GM19395 (cell line): ENCODE measurements around the gene MRPS11.
"Not testable (repeated sequence)": the region's sequence is repeated elsewhere in the genome, so short reads cannot be mapped to it uniquely, and the experiment has no call there.

Experiments
- ATAC-seq: cut with Tn5 transposase; IDR thresholded peaks from one replicate; pipeline ENCODE4 v1.9.1; 2021; ENCODE audit warnings: mild to moderate bottlenecking, moderate library complexity; ENCODE audit not compliant: unreplicated experiment

MRPS11 gene

GRCh38 chr15:88467073-88467934 is at the start of gene MRPS11, which contains the start of gene MRPL46:
Gene MRPS11 (plus strand): TSS chr15:88467708. CDS start chr15:88467718, 10 bp downstream.
Gene MRPL46 (minus strand): TSS chr15:88467388. CDS start chr15:88467377, 11 bp downstream.
- peak; percentile 91 for ATAC-seq

DNA sequence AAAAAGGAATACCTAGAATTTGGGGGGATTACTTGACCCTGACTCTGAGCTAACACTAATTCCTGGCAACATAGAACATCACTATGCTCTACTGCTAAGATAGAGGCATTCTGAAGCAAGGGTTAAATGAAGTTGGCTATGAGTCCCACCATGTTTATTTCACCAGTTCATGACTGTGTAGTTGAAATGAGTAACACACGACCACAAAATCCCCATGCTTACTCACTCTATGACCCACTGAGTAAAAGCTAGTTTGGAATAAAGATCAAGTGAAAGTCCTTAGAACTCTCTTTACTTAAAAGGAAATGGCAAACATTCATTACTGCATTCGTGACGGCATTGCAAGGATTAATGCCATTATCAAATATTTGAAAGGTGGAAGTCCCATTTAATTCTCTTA is 47.7 kb upstream of the MRPS11 start:
- no peak for ATAC-seq

GRCh38 chr15:88423331-88423730 is 44.2 kb upstream of the MRPS11 start:
- ATAC-seq = no peak

- no peak for ATAC-seq
Observed at GRCh38 chr15:88426304-88426703, 41.2 kb upstream of the MRPS11 start.

DNA sequence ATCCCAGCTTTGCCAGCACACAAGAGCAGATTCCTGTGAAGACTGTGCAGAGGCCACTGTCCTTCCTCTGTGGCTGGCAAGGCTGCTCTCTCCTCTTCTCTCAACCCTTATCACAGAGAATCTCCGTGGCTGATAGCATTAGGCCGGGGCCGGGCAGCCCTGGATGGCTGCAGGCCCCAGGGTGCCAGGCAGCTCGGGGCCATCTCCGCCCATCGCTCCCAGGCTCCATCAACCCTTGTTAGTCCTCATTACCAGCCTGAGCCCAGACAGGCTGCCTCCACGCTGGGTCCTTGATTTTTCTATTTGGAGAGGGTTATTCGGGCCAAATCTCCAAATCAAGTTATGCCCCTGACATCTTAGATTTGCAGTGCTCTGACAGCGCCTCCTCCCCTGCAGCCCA is 39.5 kb upstream of the MRPS11 start:
- ATAC-seq = no peak

DNA sequence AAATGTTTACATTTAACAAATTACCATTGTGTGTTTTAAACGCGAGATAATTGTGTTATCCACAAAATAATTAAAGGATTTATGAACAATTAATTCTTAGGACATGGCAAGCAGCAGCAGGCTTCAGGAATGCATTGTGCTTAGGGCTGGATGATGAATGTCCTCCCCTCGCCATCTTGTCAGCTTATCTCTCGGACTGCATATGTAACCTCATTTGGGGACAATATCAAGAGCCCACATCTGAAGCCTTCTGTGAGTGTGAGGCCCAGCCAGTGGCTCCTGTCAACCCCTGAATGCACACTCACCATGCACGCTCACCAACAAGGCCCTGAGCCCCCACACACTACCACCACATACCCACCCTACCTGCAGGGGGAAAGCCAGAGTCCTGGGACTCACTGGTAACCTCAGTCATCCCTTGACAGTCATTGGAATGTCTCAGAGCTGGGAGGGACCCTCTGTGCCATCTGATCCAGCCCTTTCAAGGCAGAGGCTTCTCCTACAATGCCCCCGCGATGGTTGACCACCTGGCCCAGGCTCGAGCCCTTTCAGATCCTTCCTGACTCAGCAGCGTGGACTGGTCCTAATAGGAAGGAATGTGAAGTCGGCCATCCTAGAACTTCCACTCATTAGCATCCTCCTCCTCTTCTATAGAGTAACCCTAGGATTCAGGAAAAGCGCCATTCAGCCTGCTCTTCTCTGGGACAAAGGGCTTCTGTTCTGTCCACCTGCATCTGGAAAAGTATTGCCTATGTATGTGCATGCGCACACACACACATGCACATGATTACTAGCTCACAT is 38.5 kb upstream of the MRPS11 start:
- ATAC-seq = no peak

- no peak for ATAC-seq
Observed at GRCh38 chr15:88430051-88430450, 37.5 kb upstream of the MRPS11 start.

- no peak for ATAC-seq
Observed at GRCh38 chr15:88431441-88431840, 36.1 kb upstream of the MRPS11 start.

- ATAC-seq = no peak
Observed at GRCh38 chr15:88433046-88433685, 34.3 kb upstream of the MRPS11 start.

GRCh38 chr15:88434106-88434505 is 33.4 kb upstream of the MRPS11 start:
- not testable (repeated sequence) for ATAC-seq

DNA sequence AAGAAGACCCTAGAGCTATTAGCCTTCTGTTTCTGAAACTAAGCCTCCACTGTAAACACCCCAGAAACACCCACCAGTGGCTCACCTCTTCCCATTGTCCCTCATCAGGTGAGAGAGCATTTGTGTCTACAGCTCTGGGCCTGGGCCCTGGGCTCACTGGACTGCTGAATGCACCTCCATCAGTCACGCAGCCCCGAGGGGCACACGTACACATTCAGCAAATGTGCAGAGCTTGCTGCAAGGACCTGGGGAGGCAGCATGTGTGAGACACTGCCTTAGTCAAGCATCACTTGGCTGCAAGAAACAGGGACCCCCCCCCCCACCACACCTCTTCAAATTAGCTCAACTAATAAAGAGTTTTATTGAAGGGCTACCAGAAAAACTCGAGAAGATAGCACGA is 29.3 kb upstream of the MRPS11 start:
- no peak for ATAC-seq

- ATAC-seq = no peak
Observed at GRCh38 chr15:88440021-88440420, 27.5 kb upstream of the MRPS11 start.

DNA sequence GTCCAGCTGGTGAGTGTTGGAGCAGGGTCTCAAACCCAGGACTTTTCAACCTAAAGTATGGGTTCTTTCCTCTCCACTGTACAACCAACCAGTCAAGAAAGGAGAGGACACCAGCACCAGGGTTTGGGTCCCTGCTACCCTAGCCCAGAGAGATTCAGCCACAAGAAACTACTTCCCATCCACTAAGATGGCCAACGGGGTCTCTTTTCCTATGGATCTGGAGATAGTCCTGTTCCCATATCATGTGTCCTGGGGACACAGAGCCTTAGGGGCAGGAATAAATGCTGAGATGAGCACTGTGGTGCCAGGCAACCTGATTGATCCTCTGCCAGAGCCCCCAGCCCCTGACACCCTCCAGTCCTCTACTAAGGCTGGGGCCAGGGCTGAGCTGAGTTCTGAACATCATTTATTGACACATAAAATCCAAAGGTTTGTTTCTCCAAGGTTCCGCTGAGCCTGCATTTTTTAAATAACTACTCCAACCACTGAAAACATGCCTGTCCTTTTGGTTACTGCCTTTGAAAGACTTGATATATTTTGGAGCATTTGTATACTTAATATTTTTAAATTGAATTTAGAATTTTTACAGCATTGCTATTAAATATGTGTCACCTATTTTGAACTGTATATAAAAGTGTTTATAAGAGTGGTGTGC is 26.3 kb upstream of the MRPS11 start:
- no peak for ATAC-seq

- no peak for ATAC-seq
Observed at GRCh38 chr15:88447206-88447605, 20.3 kb upstream of the MRPS11 start.

GRCh38 chr15:88447741-88448140 is 19.8 kb upstream of the MRPS11 start:
- no peak for ATAC-seq

- no peak for ATAC-seq
Observed at GRCh38 chr15:88448991-88449461, 18.5 kb upstream of the MRPS11 start.

- ATAC-seq = no peak
Observed at GRCh38 chr15:88449581-88449980, 17.9 kb upstream of the MRPS11 start.

- peak; percentile 64 for ATAC-seq
Observed at GRCh38 chr15:88450125-88450798, 17.2 kb upstream of the MRPS11 start.

GRCh38 chr15:88453651-88454050 is 13.9 kb upstream of the MRPS11 start:
- no peak for ATAC-seq

DNA sequence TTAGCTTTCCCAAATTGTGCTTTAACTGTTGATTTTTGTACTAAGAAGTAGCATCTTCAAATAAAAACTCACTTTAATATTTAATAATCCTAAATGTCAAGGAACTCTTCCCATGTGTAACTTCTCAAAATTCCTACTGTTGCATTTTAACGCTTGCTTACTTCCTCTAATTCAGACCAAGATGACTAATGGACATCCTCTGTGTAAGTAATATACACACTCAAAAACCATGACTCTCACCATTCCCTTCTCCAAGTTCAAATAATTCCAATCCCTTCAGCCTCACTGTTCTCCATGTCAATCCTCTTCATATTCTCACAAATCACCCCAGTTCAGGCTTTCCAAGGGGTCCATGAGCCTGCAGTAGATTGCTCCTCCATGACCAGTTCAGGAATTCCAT is 13.3 kb upstream of the MRPS11 start:
- ATAC-seq = no peak
